Brain microvascular endothelial cell (primary cell): ENCODE results near the gene PICK1.
A peak's percentile ranks its signal among the peaks of the same experiment; 100 is the strongest.
"Not testable (repeated sequence)": the region's sequence is repeated elsewhere in the genome, so short reads cannot be mapped to it uniquely, and the experiment has no call there.

Source experiments
- DNase-seq: peaks from one replicate; pipeline ENCODE4 v3.0.0-alpha.2; 2020
- H3K27ac ChIP-seq: fragments of 250-450 bp; sonication (Bioruptor Pico); 2 replicates; pipeline ENCODE4 v1.5.1; 2020; ENCODE audit warnings: mild to moderate bottlenecking, moderate library complexity
- H3K27me3 ChIP-seq: fragments of 250-450 bp; sonication (Bioruptor Pico); replicated peaks from 2 replicates; pipeline ENCODE4 v1.5.1; 2020; ENCODE audit warnings: mild to moderate bottlenecking
- H3K36me3 ChIP-seq: fragments of 250-450 bp; sonication (Bioruptor Pico); replicated peaks from 2 replicates; pipeline ENCODE4 v1.5.1; 2020; ENCODE audit warnings: mild to moderate bottlenecking
- H3K4me3 ChIP-seq: 2 replicates; pipeline ENCODE4 v1.5.1; 2011; ENCODE audit warnings: low read depth, mild to moderate bottlenecking, control low read depth, low read length, moderate library complexity
- in situ Hi-C: cut with HindIII; loops from 2 replicates; pipeline ENCODE4 v1.10.0; 2017; ENCODE audit warnings: low sequenced_read_pairs, low pct_ligation_motif_present
- TF ChIP-seq, protein P1 (sequence below): IDR thresholded peaks from 2 replicates; pipeline ENCODE4 v1.5.1; 2011; ENCODE audit warnings: low read depth, mild to moderate bottlenecking, moderate library complexity, low read length, control low read depth, inconsistent platforms; ENCODE audit errors: missing control alignments

The PICK1 gene

DNA sequence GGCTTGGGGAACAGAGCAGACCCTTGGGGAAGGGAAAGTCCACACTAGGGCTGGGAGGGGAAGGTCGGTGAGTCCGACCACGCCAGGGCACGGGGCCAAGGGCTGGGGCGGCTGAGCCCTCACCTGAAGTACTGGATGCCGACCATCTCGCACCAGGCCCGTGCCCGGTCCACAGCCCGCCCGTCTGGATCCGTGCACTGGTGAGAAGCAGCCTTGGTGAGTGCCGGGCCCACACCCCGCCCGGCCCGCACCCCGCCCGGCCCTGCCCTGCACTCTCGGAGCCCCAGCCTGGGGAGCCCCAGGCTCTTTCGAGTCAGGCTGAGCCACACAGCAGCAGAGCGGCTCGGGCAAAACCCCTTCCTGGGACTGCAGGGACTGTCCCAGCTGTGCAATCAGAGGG, 55.2 kb downstream of the PICK1 start:
- Histone ChIP-seq H3K27ac (no peak overlapping the region), H3K36me3 (no peaks in the 10 kb centered on the region), H3K4me3 (no peak overlapping the region), H3K27me3 (no peaks in the 10 kb centered on the region)
- in situ Hi-C loops, result no loop called here
- no peak for DNase-seq
- TF ChIP-seq, protein P1, sequence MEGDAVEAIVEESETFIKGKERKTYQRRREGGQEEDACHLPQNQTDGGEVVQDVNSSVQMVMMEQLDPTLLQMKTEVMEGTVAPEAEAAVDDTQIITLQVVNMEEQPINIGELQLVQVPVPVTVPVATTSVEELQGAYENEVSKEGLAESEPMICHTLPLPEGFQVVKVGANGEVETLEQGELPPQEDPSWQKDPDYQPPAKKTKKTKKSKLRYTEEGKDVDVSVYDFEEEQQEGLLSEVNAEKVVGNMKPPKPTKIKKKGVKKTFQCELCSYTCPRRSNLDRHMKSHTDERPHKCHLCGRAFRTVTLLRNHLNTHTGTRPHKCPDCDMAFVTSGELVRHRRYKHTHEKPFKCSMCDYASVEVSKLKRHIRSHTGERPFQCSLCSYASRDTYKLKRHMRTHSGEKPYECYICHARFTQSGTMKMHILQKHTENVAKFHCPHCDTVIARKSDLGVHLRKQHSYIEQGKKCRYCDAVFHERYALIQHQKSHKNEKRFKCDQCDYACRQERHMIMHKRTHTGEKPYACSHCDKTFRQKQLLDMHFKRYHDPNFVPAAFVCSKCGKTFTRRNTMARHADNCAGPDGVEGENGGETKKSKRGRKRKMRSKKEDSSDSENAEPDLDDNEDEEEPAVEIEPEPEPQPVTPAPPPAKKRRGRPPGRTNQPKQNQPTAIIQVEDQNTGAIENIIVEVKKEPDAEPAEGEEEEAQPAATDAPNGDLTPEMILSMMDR, result no peak

DNA sequence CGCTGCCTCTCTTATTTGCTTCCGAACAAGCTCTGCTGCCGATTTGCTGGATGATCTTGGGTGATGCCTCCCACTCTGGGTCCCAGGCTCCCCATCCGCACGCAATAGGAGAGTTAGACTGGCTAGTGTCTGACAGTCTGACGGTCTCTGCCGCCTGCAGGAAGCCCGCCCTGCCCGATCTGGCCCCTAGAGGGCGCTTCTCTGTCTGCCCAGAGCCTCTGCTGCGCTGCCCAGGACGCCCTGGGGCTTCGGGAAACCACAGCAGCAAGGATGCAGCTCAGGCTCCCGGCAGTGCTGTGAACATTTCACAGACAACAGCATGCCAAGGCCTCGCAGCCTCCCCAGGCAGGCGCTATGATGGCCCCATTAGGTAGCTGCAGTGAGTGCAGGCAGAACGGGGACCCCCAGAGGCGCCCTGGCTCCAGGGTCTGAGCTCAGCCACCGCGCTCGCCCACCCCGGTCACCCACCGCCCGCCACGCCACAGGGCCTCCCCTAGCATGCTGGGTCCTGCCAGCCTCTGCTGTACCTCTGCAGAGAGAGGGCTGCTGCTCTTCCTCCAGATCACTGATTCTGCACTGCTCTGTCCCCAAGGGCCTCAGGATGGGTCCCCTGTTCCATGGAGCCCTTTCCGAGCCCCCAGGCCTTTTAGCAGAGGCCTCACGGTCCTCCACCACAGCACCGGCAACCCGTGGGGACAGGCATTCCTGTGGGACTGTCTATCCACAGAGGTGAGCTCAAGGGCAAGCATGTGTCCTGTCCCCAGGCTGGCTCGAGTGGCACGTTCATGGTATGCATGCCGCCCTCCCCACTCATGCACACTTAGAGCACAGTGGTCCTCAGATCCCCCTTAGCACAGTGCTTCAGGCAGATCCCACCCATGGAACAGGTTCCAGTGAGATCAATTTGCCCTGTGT, 57.5 kb downstream of the PICK1 start:
- Histone ChIP-seq H3K36me3 (no peaks in the 10 kb centered on the region), H3K27me3 (no peaks in the 10 kb centered on the region), H3K27ac (no peak overlapping the region), H3K4me3 (no peak overlapping the region)
- in situ Hi-C loops, result no loop called here
- DNase-seq, result peak; percentile 80
- TF ChIP-seq, protein P1, result peak; percentile 98

DNA sequence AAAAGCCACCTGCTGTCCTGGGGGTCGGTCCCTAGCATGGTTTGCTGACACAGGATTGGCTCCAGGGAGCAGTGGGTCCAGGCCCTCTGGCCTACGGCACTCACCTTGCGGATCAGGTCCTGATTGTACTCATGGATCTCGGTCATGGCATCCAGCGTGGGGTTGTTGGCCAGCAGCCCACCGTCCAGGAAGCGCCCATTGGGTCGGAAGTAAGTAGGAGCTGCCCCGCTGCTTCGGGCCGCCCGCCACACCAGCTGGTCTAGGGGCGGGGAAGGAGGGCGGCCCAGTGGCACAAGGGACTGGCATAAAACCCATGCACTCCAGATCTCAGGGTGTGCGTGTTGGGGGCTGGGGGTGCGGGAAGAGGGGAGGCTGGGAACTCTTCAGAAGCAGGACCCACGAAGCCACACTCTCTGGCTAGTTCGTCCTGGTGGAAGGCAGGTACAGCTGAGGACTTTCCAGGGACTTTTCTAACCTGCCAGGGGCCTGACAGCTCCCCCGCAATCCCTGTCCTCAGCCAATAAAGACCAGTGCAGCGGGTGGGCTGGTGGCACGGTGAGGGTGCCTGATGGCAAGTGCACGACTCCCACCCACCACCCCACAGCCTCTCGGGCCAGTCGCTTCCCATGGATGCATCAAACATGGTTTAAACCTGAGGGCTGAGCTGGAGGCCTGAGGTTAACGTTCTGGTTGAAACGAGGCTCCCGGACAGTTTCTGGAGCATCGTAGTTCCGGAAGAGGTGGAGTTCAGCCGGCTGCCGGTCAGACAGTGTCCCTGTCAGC, 58.4 kb downstream of the PICK1 start:
- no peak overlapping the region for H3K27ac ChIP-seq
- no peak overlapping the region for H3K4me3 ChIP-seq
- no peak for DNase-seq
- no peaks in the 10 kb centered on the region for H3K27me3 ChIP-seq
- H3K36me3 ChIP-seq, result no peaks in the 10 kb centered on the region
- TF ChIP-seq, protein P1, result no peak
- in situ Hi-C loops, result no loop called here

DNA sequence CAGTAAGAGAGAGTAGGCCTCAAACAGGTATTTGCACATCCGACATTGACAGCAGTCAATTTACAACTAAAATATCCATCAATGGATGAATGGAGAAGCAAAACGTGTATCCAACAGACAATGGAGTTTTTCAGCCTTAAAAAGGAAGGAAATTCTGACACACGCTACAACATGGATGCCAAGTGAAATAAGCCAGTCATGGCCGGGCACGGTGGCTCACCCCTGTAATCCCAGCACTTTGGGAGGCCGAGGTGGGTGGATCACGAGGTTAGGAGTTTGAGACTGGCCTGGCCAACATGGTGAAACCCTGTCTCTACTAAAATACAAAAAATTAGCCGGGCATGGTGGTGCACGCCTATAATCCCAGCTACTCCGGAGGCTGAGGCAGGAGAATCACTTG, 60.4 kb downstream of the PICK1 start:
- H3K4me3 ChIP-seq, H3K36me3 ChIP-seq, in situ Hi-C loops, H3K27ac ChIP-seq, DNase-seq, H3K27me3 ChIP-seq: not testable (repeated sequence)

DNA sequence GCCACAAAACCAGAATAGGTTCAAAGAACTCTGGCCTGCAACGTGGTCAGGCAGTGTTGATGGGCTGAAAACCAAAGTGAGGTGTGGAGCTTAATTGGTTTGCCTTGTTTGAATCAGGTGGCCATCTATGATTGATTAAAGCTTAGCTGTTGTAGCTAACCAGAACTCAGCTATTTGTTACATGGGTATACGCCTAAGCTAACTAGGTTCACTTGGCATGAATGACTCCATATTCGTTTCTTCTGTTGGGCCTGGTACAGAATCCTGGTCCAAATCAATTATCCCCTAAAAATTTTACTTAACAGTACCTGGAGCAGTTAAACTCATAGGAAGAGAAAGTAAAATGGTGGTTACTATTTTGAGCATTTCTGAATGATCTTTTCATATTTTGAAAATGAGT, 61.0 kb downstream of the PICK1 start:
- TF ChIP-seq, protein P1, result no peak
- Histone ChIP-seq H3K36me3 (no peaks in the 10 kb centered on the region), H3K4me3 (no peak overlapping the region), H3K27me3 (no peaks in the 10 kb centered on the region), H3K27ac (no peak overlapping the region)
- in situ Hi-C loops, result no loop called here
- no peak for DNase-seq

DNA sequence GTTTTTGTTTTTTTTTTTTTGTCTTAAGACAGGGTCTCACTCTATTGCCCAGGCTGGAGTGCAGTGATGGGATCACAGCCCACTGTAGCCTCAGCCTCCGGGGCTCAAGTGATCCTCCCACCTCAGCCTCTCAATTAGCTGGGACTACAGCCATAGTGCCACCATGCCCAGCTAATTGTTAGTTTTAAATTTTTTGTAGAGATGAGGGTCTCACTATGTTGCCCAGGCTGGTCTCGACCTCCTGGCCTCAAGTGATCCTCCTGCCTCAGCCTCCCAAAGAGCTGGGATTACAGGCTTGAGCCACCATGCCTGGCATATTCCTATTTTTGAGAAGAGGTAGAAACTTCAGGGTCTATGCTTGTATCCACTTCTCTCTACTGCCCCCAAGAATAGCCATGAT, 61.5 kb downstream of the PICK1 start:
- not testable (repeated sequence) for H3K4me3 ChIP-seq, H3K27me3 ChIP-seq

More for the DNA sequence above, 61.5 kb downstream of the PICK1 start:
- DNase-seq, H3K27ac ChIP-seq, H3K36me3 ChIP-seq, in situ Hi-C loops: not testable (repeated sequence)
